ENCODE results near the gene MDGA2. TPM values are rescaled to one million over a fixed set of nuclear protein-coding genes. Genes with fewer than 3 reads are reported as not detected.

The MDGA2 gene
- total RNA-seq, 1 donor from 2014 or later: 0.75 TPM

DNA sequence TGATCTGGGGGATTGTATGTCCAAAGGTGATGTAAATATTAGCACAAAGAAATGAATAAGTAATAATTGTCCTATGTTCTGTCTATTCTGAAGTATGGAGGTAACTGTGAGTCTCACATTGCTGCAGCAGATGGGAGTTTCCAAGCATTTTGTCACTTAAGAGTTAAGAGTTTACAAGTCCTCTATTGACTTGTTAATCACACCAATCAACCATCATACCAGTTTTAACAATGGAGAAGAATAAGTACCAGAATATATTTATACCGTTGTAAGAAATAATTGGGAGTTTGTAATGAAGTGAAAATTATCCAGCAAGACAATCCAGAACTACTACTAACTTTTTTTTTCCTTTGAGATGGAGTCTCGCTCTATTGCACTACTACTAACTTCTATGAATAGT is 139.1 kb downstream of the MDGA2 start:
- Histone ChIP-seq H3K27me3 (ENCODE audit: control insufficient read depth, insufficient read depth, low read length) (no peaks in the 10 kb centered on the region), H3K36me3 (ENCODE audit: control insufficient read depth, insufficient read depth, low read length) (no peaks in the 10 kb centered on the region), H3K4me3 (ENCODE audit: low read depth, low read length) (no peak overlapping the region)
- DNase-seq (ENCODE audit: low read depth): no peak
- TF ChIP-seq CTCF (IDR thresholded peaks at IDR 0.05; ENCODE audit: insufficient read depth, low read length, poor library complexity, severe bottlenecking): no peak

- Histone ChIP-seq H3K4me3 (ENCODE audit: low read depth, low read length) (no peak overlapping the region), H3K27me3 (ENCODE audit: control insufficient read depth, insufficient read depth, low read length) (no peaks in the 10 kb centered on the region), H3K36me3 (ENCODE audit: control insufficient read depth, insufficient read depth, low read length) (no peaks in the 10 kb centered on the region)
- TF ChIP-seq CTCF (IDR thresholded peaks at IDR 0.05; ENCODE audit: insufficient read depth, low read length, poor library complexity, severe bottlenecking): no peak
- no peak for DNase-seq (ENCODE audit: low read depth)
These were observed 148.7 kb downstream of the MDGA2 start for GRCh38 chr14:47526591-47527244.

DNA sequence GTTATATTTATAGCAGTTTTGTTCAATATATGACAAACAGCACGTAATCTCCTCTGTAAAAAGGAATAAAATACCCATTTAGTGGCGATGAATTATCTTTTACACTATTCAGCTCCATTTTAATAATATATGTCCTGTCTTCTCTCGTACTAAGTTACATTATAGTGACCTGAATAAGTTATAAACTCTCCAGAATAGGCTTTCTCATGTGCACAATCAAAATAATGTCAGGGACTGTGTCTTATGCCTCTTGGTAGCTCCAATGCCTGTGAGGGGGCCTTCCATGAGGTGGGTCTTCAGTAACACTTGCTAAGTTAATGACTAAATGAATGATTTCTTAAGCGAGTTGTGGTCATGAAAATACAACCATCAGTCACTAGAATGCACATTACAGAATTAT is 150.9 kb downstream of the MDGA2 start:
- DNase-seq (ENCODE audit: low read depth): no peak
- TF ChIP-seq CTCF (IDR thresholded peaks at IDR 0.05; ENCODE audit: insufficient read depth, low read length, poor library complexity, severe bottlenecking): no peak
- H3K4me3 ChIP-seq (ENCODE audit: low read depth, low read length): no peak overlapping the region
- H3K36me3 ChIP-seq (ENCODE audit: control insufficient read depth, insufficient read depth, low read length): no peaks in the 10 kb centered on the region
- no peaks in the 10 kb centered on the region for H3K27me3 ChIP-seq (ENCODE audit: control insufficient read depth, insufficient read depth, low read length)

DNA sequence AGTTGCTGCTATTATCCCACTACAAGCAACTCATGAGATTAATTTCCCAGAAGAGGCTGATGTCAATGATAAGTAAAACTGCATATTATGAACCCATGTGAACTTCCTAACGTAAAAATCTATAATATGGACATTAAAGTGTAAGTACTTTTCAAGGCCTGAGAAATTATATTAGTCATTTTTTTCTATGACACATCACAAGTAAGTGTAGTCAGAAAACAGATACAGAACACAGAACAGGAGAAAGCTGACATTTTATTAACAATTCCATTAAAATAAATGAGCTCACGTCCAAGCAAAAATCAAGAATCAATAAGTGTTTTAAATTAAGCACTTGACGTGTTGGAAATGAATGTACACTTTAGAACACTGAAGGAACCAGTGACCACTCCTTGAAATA is 155.0 kb downstream of the MDGA2 start:
- Histone ChIP-seq H3K4me3 (ENCODE audit: low read depth, low read length) (no peak overlapping the region), H3K36me3 (ENCODE audit: control insufficient read depth, insufficient read depth, low read length) (no peaks in the 10 kb centered on the region), H3K27me3 (ENCODE audit: control insufficient read depth, insufficient read depth, low read length) (no peaks in the 10 kb centered on the region)
- DNase-seq (ENCODE audit: low read depth): no peak
- TF ChIP-seq CTCF (IDR thresholded peaks at IDR 0.05; ENCODE audit: insufficient read depth, low read length, poor library complexity, severe bottlenecking): no peak

- no peak for TF ChIP-seq CTCF (IDR thresholded peaks at IDR 0.05; ENCODE audit: insufficient read depth, low read length, poor library complexity, severe bottlenecking)
- DNase-seq (ENCODE audit: low read depth): no peak
- no peaks in the 10 kb centered on the region for H3K27me3 ChIP-seq (ENCODE audit: control insufficient read depth, insufficient read depth, low read length)
These were observed 163.6 kb downstream of the MDGA2 start for GRCh38 chr14:47511829-47512228.

DNA sequence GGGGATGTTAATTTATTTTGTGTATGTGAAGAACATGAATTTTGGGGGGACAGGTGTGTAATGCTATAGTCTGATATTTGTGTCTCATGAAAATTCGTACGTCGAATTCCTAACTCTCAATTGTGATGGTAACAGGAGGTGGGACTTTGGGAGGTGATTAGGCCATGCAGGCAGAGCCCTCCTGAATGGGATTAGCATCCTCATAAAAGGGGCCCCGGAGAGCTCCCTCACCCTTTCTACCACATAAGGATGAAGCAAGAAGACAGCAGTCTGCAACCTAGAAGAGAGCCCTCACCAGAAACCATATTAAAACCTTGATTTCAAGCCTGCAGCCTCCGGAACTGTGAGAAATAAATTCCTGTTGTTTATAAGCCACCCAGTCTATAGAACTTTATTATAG is 165.4 kb downstream of the MDGA2 start:
- Histone ChIP-seq H3K27me3 (ENCODE audit: control insufficient read depth, insufficient read depth, low read length) (no peaks in the 10 kb centered on the region), H3K36me3 (ENCODE audit: control insufficient read depth, insufficient read depth, low read length) (no peaks in the 10 kb centered on the region), H3K4me3 (ENCODE audit: low read depth, low read length) (no peak overlapping the region)
- no peak for DNase-seq (ENCODE audit: low read depth)
- no peak for TF ChIP-seq CTCF (IDR thresholded peaks at IDR 0.05; ENCODE audit: insufficient read depth, low read length, poor library complexity, severe bottlenecking)

More at GRCh38 chr14:47511829-47512228, 163.6 kb downstream of the MDGA2 start:
- Histone ChIP-seq H3K4me3 (ENCODE audit: low read depth, low read length) (no peak overlapping the region), H3K36me3 (ENCODE audit: control insufficient read depth, insufficient read depth, low read length) (no peaks in the 10 kb centered on the region)

Measured in kidney epithelial cell (primary cell).